Measurements from ENCODE around the gene OCA2.

The OCA2 gene

GRCh38 chr15:27826902-27827714 is 272.0 kb downstream of the OCA2 start:
- DNase-seq (ENCODE audit: low read depth) = no peak
- no peak for TF ChIP-seq MYC (IDR thresholded peaks at IDR 0.05; ENCODE audit: low read depth, low read length)
- no peak for TF ChIP-seq MAX (IDR thresholded peaks at IDR 0.05; ENCODE audit: low read depth, low read length)
- no peak overlapping the region for H3K4me3 ChIP-seq (ENCODE audit: low read depth, low read length)

DNA sequence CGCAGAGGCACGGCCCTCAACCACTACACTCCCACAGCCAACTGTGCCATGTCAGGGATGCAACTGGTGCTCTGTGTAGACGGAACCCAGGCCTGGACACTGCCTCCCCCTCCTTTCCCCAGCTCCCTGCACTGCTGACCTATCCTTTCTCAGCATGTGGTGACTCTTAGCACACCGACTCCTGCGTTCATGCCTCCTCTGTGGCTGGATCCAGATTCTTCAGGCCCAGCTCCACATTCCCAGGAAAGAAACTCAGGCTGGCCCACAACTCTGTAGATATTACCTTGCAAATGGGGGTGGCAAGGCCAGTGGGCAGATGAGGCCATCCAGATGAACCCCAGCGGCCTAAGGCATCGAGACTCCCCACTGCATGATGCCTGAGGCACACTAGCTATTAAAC is 272.7 kb downstream of the OCA2 start:
- DNase-seq (ENCODE audit: low read depth) = no peak
- TF ChIP-seq MYC (IDR thresholded peaks at IDR 0.05; ENCODE audit: low read depth, low read length) (no peak), MAX (IDR thresholded peaks at IDR 0.05; ENCODE audit: low read depth, low read length) (no peak), POLR2A (IDR thresholded peaks at IDR 0.05; ENCODE audit: extremely low read depth, insufficient read length) (no peak)
- TF ChIP-seq, protein P1, sequence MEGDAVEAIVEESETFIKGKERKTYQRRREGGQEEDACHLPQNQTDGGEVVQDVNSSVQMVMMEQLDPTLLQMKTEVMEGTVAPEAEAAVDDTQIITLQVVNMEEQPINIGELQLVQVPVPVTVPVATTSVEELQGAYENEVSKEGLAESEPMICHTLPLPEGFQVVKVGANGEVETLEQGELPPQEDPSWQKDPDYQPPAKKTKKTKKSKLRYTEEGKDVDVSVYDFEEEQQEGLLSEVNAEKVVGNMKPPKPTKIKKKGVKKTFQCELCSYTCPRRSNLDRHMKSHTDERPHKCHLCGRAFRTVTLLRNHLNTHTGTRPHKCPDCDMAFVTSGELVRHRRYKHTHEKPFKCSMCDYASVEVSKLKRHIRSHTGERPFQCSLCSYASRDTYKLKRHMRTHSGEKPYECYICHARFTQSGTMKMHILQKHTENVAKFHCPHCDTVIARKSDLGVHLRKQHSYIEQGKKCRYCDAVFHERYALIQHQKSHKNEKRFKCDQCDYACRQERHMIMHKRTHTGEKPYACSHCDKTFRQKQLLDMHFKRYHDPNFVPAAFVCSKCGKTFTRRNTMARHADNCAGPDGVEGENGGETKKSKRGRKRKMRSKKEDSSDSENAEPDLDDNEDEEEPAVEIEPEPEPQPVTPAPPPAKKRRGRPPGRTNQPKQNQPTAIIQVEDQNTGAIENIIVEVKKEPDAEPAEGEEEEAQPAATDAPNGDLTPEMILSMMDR (IDR thresholded peaks at IDR 0.05; ENCODE audit: low read depth, low read length) = no peak
- H3K4me3 ChIP-seq (ENCODE audit: low read depth, low read length) = no peak overlapping the region

DNA sequence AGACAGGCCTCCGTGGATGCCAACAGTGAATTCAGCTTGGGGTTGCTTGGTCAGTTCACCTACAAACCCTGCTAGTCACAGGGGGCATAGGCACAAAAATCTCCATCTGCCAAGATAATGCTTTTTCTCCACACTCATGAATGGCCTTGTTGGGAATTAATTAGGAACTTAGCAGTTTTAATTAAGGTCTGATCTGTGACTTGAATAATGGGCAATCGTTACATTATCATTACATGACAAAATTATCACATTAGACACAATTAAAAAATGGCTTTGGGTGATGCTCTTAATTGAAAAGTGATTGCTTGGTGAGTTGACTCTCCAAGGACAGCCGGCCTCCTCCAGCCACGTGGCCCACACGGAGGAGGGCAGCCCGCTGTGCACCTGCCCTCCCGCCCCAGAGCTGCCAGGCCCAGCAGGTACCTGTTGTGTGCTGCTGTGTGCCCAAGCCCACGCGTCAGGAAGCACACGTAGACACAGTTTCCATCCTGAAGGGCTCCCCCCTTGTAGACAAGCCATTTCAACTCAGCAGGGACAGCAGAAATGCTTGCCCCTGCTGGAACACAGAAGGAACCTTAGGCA is 274.2 kb downstream of the OCA2 start:
- no peak for TF ChIP-seq MYC (IDR thresholded peaks at IDR 0.05; ENCODE audit: low read depth, low read length)
- TF ChIP-seq, protein P1 (IDR thresholded peaks at IDR 0.05; ENCODE audit: low read depth, low read length) = no peak
- no peak for TF ChIP-seq MAX (IDR thresholded peaks at IDR 0.05; ENCODE audit: low read depth, low read length)
- TF ChIP-seq POLR2A (IDR thresholded peaks at IDR 0.05; ENCODE audit: extremely low read depth, insufficient read length) = no peak
- H3K4me3 ChIP-seq (ENCODE audit: low read depth, low read length) = no peak overlapping the region
- DNase-seq (ENCODE audit: low read depth) = no peak

DNA sequence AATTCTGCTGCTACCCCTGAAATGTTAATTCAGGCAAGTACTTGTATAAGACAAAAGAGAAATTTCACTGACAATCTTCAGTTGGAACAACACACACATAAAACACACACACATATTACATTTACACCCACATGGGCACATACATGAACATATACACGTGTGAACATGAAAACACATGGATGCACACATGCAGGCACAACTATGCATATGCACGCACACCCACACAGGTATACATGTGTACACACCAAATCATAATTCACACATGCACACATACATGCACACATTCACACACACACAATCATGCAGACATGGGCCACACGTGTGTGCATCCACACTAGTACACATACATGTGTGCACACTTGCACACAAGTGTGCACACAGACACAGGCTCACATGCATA is 277.8 kb downstream of the OCA2 start:
- DNase-seq (ENCODE audit: low read depth) = no peak
- no peak for TF ChIP-seq MYC (IDR thresholded peaks at IDR 0.05; ENCODE audit: low read depth, low read length)
- TF ChIP-seq, protein P1 (IDR thresholded peaks at IDR 0.05; ENCODE audit: low read depth, low read length) = no peak
- no peak for TF ChIP-seq MAX (IDR thresholded peaks at IDR 0.05; ENCODE audit: low read depth, low read length)
- no peak for TF ChIP-seq POLR2A (IDR thresholded peaks at IDR 0.05; ENCODE audit: extremely low read depth, insufficient read length)
- H3K4me3 ChIP-seq (ENCODE audit: low read depth, low read length) = no peak overlapping the region

- no peak for TF ChIP-seq MYC (IDR thresholded peaks at IDR 0.05; ENCODE audit: low read depth, low read length)
- DNase-seq (ENCODE audit: low read depth) = no peak
- H3K4me3 ChIP-seq (ENCODE audit: low read depth, low read length) = no peak overlapping the region
Measured at GRCh38 chr15:27820722-27821121, 278.4 kb downstream of the OCA2 start.

DNA sequence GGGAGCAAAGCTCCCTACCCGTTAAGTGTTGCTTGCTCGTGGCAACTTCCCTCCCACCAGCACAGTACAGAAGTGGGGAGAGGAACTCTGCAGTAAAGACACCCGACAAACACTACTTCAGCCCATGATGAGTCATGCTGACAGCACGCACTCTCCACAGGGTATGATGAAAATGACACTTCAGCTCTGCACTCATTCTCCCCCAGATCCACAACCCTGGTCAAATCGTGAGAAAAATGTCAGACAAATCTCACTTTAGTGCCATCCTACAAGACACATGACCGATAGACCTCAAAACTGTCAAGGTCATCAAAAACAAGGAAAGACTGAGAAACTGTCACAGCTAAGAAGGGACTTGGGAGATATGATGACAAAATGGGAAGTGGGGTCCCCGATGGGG is 278.9 kb downstream of the OCA2 start:
- TF ChIP-seq MYC (IDR thresholded peaks at IDR 0.05; ENCODE audit: low read depth, low read length) (no peak), MAX (IDR thresholded peaks at IDR 0.05; ENCODE audit: low read depth, low read length) (peak; percentile 68)
- DNase-seq (ENCODE audit: low read depth) = peak; percentile 85
- H3K4me3 ChIP-seq (ENCODE audit: low read depth, low read length) = no peak overlapping the region

- TF ChIP-seq MAX (IDR thresholded peaks at IDR 0.05; ENCODE audit: low read depth, low read length) = no peak
- TF ChIP-seq, protein P1 (IDR thresholded peaks at IDR 0.05; ENCODE audit: low read depth, low read length) = no peak
- no peak for TF ChIP-seq POLR2A (IDR thresholded peaks at IDR 0.05; ENCODE audit: extremely low read depth, insufficient read length)
- no peak for TF ChIP-seq MYC (IDR thresholded peaks at IDR 0.05; ENCODE audit: low read depth, low read length)
- DNase-seq (ENCODE audit: low read depth) = no peak
- H3K4me3 ChIP-seq (ENCODE audit: low read depth, low read length) = no peak overlapping the region
Measured at GRCh38 chr15:27817258-27817657, 281.9 kb downstream of the OCA2 start.

Measured in NB4 (cell line).